CD14-positive monocyte (primary cell): ENCODE measurements around the gene MARK4. TPM values are rescaled to one million over a fixed set of nuclear protein-coding genes. Genes with fewer than 3 reads are reported as not detected.

Experiments
- DNase-seq, 3 donors: peaks; one replicate each; pipeline ENCODE4 v3.0.0-alpha.2; 2011 to 2022
- H2AFZ ChIP-seq: 2 replicates; pipeline ENCODE4 v1.6.0; 2012; ENCODE audit warnings: mild to moderate bottlenecking, low read depth, low read length, inconsistent platforms; ENCODE audit not compliant: insufficient read depth, poor library complexity, severe bottlenecking
- H3K27ac ChIP-seq, 2 donors: 1 replicate in 1 of 2; 2 replicates in 1 of 2; pipeline ENCODE4 v1.5.1; 2012 to 2013; ENCODE audit warnings: low read length in 2 of 2, control low read depth in 1 of 2, inconsistent platforms in 1 of 2, low read depth in 1 of 2, mild to moderate bottlenecking in 1 of 2
- H3K27me3 ChIP-seq, 2 donors: one replicate each; pipeline versions ENCODE4 v1.6.0 to v1.6.1; 2011 to 2013; ENCODE audit warnings: low read length in 2 of 2; ENCODE audit not compliant: control insufficient read depth in 2 of 2, insufficient read depth in 2 of 2
- H3K36me3 ChIP-seq, 2 donors: replicated peaks in 1 of 2; 1 replicate in 1 of 2; 2 replicates in 1 of 2; pipeline versions ENCODE4 v1.5.1 to v1.6.1; 2012 to 2013; ENCODE audit warnings: low read length in 2 of 2, control low read depth in 1 of 2, inconsistent platforms in 1 of 2, mild to moderate bottlenecking in 1 of 2; ENCODE audit not compliant: insufficient read depth in 2 of 2, control insufficient read depth in 1 of 2
- H3K4me1 ChIP-seq, 2 donors: 1 replicate in 1 of 2; 2 replicates in 1 of 2; pipeline versions ENCODE4 v1.5.1 to v1.6.1; 2012 to 2013; ENCODE audit warnings: low read length in 2 of 2, control low read depth in 1 of 2, inconsistent platforms in 1 of 2, mild to moderate bottlenecking in 1 of 2, moderate library complexity in 1 of 2; ENCODE audit not compliant: insufficient read depth in 2 of 2, control insufficient read depth in 1 of 2
- H3K4me2 ChIP-seq: replicated peaks from 2 replicates; pipeline ENCODE3; 2012; ENCODE audit warnings: low read length, moderate library complexity, mild to moderate bottlenecking; ENCODE audit not compliant: poor library complexity, severe bottlenecking; ENCODE audit errors: extremely low read depth
- H3K4me3 ChIP-seq, 3 experiments: fragments of 200-600 bp in 1 of 3; sonication (generic) in 1 of 3; replicated peaks in 1 of 3; 1 replicate in 2 of 3; 2 replicates in 1 of 3; pipeline ENCODE4 v1.5.1; 2011 to 2013; ENCODE audit warnings: low read length in 3 of 3, mild to moderate bottlenecking in 3 of 3, control low read depth in 2 of 3, low read depth in 2 of 3, inconsistent platforms in 1 of 3, moderate library complexity in 1 of 3
- H3K79me2 ChIP-seq: 2 replicates; pipeline ENCODE4 v1.6.0; 2012; ENCODE audit warnings: mild to moderate bottlenecking, control low read depth, inconsistent platforms, low read length, moderate library complexity; ENCODE audit not compliant: insufficient read depth
- H3K9ac ChIP-seq: 2 replicates; pipeline ENCODE4 v1.6.0; 2017; ENCODE audit warnings: low read length, mild to moderate bottlenecking; ENCODE audit not compliant: insufficient read depth, poor library complexity, severe bottlenecking
- H3K9me3 ChIP-seq, 2 donors: replicated peaks in 1 of 2; 1 replicate in 1 of 2; 2 replicates in 1 of 2; pipeline versions ENCODE4 v1.5.1 to v1.6.1; 2012 to 2013; ENCODE audit warnings: low read length in 2 of 2, control low read depth in 1 of 2; ENCODE audit not compliant: control insufficient read depth in 1 of 2, insufficient read depth in 1 of 2
- H4K20me1 ChIP-seq: 2 replicates; pipeline ENCODE4 v1.6.0; 2012; ENCODE audit warnings: mild to moderate bottlenecking, low read length, control low read depth, moderate library complexity; ENCODE audit not compliant: insufficient read depth
- H3K27ac Mint-ChIP-seq, 7 donors: one replicate each; pipeline ENCODE4 v1.8.0; 2020; ENCODE audit warnings: mild to moderate bottlenecking in 7 of 7, mixed read lengths in 7 of 7, moderate library complexity in 6 of 7, inconsistent platforms in 2 of 7
- H3K27me3 Mint-ChIP-seq, 3 donors: one replicate each; pipeline ENCODE4 v1.8.0; 2021 to 2022; ENCODE audit warnings: low read depth in 3 of 3, mild to moderate bottlenecking in 3 of 3, mixed read lengths in 3 of 3, moderate library complexity in 3 of 3, inconsistent platforms in 1 of 3
- H3K36me3 Mint-ChIP-seq, 2 donors: one replicate each; pipeline ENCODE4 v1.8.0; 2020; ENCODE audit warnings: mixed read lengths in 2 of 2, inconsistent platforms in 1 of 2, mild to moderate bottlenecking in 1 of 2
- H3K4me1 Mint-ChIP-seq: one replicate; pipeline ENCODE4 v1.8.0; 2020; ENCODE audit warnings: mild to moderate bottlenecking, mixed read lengths
- H3K4me3 Mint-ChIP-seq, 2 donors: one replicate each; pipeline ENCODE4 v1.8.0; 2020; ENCODE audit warnings: mild to moderate bottlenecking in 2 of 2, mixed read lengths in 2 of 2, moderate library complexity in 1 of 2
- H3K9me3 Mint-ChIP-seq, 7 donors: one replicate each; pipeline ENCODE4 v1.8.0; 2020 to 2022; ENCODE audit warnings: mixed read lengths in 7 of 7, mild to moderate bottlenecking in 6 of 7, moderate library complexity in 6 of 7, inconsistent platforms in 2 of 7
- WGBS: methylation state at CpG from one replicate; pipeline ENCODE4 v1.1.5; 2013; ENCODE audit warnings: missing lambda C conversion rate; ENCODE audit not compliant: insufficient coverage; 5-methylcytosine and 5-hydroxymethylcytosine counted together
- intact Hi-C, 2 donors: fragments of 100-400 bp; cut with micrococcal nuclease; formaldehyde crosslinking; loops; one replicate each; pipeline versions ENCODE4 v1.15.0 to v1.15.1; 2023
- polyA plus RNA-seq, 3 donors: library from polyadenylated mRNA; depleted of rRNA in 1 of 3; unstranded in 2 of 3; stranded (reverse) in 1 of 3; fragments of 300-500 nt in 2 of 3; fragments of >200 nt in 1 of 3; fragmentation: Illumina TruSeq in 2 of 3; gene quantifications; 1 replicate in 2 of 3; 2 replicates in 1 of 3; pipeline ENCODE4 v1.2.3, GENCODE V29; 2012 to 2021
- TF ChIP-seq, protein P1 (sequence below): fragments of 200-600 bp; IDR thresholded peaks from one replicate; pipeline ENCODE4 v1.8.0; 2022; ENCODE audit warnings: antibody characterized with exemption, mild to moderate bottlenecking

MARK4 gene
- polyA plus RNA-seq, 3 donors: 0.59 to 18.4 (median 0.69) TPM

- Histone ChIP-seq H3K4me3 (no peak overlapping the region), H2AFZ (no peak overlapping the region)
- H3K36me3 Mint-ChIP-seq: peaks cover 51 to 83% of the 10 kb centered on the region in 2 donors
These were observed 47.2 kb downstream of the MARK4 start for GRCh38 chr19:45298264-45298663.

GRCh38 chr19:45299719-45300118, 48.6 kb downstream of the MARK4 start:
- Histone ChIP-seq H3K36me3 (peaks cover 2 to 46% of the 10 kb centered on the region in 2 donors), H3K9ac (no peak overlapping the region), H3K27me3 (no peaks in the 10 kb centered on the region), H3K27ac (no peak overlapping the region), H3K4me2 (no peak overlapping the region), H3K79me2 (no peaks in the 10 kb centered on the region), H3K9me3 (peaks cover 0 to 9% of the 10 kb centered on the region in 2 donors), H3K4me3 (no peak overlapping the region), H4K20me1 (no peaks in the 10 kb centered on the region), H3K4me1 (peaks cover 0 to 8% of the 10 kb centered on the region in 2 donors), H2AFZ (no peak overlapping the region)
- Mint-ChIP-seq H3K9me3 (peaks cover 0 to 14% (median 7%) of the 10 kb centered on the region in 7 donors), H3K27ac (peak overlapping the region in 2 of 7 donors; percentile 11 to 24), H3K4me1 (peaks cover 7% of the 10 kb centered on the region), H3K4me3 (no peak overlapping the region), H3K36me3 (peaks cover 43 to 70% of the 10 kb centered on the region in 2 donors), H3K27me3 (peaks cover 0 to 2% (median 2%) of the 10 kb centered on the region in 3 donors)
- TF ChIP-seq, protein P1, sequence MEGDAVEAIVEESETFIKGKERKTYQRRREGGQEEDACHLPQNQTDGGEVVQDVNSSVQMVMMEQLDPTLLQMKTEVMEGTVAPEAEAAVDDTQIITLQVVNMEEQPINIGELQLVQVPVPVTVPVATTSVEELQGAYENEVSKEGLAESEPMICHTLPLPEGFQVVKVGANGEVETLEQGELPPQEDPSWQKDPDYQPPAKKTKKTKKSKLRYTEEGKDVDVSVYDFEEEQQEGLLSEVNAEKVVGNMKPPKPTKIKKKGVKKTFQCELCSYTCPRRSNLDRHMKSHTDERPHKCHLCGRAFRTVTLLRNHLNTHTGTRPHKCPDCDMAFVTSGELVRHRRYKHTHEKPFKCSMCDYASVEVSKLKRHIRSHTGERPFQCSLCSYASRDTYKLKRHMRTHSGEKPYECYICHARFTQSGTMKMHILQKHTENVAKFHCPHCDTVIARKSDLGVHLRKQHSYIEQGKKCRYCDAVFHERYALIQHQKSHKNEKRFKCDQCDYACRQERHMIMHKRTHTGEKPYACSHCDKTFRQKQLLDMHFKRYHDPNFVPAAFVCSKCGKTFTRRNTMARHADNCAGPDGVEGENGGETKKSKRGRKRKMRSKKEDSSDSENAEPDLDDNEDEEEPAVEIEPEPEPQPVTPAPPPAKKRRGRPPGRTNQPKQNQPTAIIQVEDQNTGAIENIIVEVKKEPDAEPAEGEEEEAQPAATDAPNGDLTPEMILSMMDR: no peak
- intact Hi-C loops: no loop called here
- no peak for DNase-seq
- WGBS: 71% methylated on average over 5 of the region's 6 CpGs

More at GRCh38 chr19:45298264-45298663, 47.2 kb downstream of the MARK4 start:
- intact Hi-C loops: no loop called here
- H3K4me1 Mint-ChIP-seq: peaks cover 7% of the 10 kb centered on the region
- H3K9me3 Mint-ChIP-seq: peaks cover 0 to 7% (median 0%) of the 10 kb centered on the region in 7 donors
- Histone ChIP-seq H3K27ac (no peak overlapping the region), H3K4me1 (peaks cover 0 to 8% of the 10 kb centered on the region in 2 donors), H3K9ac (no peak overlapping the region), H4K20me1 (no peaks in the 10 kb centered on the region), H3K9me3 (peaks cover 0 to 5% of the 10 kb centered on the region in 2 donors), H3K79me2 (no peaks in the 10 kb centered on the region), H3K4me2 (no peak overlapping the region), H3K27me3 (no peaks in the 10 kb centered on the region), H3K36me3 (peaks cover 11 to 60% of the 10 kb centered on the region in 2 donors)
- DNase-seq: no peak
- no peaks in the 10 kb centered on the region for H3K27me3 Mint-ChIP-seq
- TF ChIP-seq, protein P1: no peak
- peak overlapping the region in 1 of 7 donors; percentile 15 for H3K27ac Mint-ChIP-seq
- no peak overlapping the region for H3K4me3 Mint-ChIP-seq
- WGBS: 100% methylated on average over 1 of the region's 5 CpGs
